Measurements from ENCODE around the gene CSNK2B.
A peak's percentile ranks its signal among the peaks of the same experiment; 100 is the strongest.

Gene CSNK2B

GRCh38 chr6:31662124-31662723 lies 3.7 kb upstream of the CSNK2B start:
- no peak for DNase-seq

GRCh38 chr6:31663126-31663960 lies 2.5 kb upstream of the CSNK2B start:
- DNase-seq, result no peak

- DNase-seq, result peak in 1 of 2 experiments; percentile 29
Measured at GRCh38 chr6:31663961-31664789, 1.7 kb upstream of the CSNK2B start.

- peak; percentile 82 to 95 for DNase-seq
Measured at GRCh38 chr6:31664790-31665500, 935 bp upstream of the CSNK2B start, which contains the start of gene GPANK1. GPANK1 (minus strand) TSS chr6:31664997; CDS start chr6:31664478, 519 bp downstream.

GRCh38 chr6:31666337-31666965 lies 571 bp downstream of the CSNK2B start:
- DNase-seq, result no peak

GRCh38 chr6:31669676-31670075 lies 3.8 kb downstream of the CSNK2B start, which contains the start of gene LY6G5B:
LY6G5B (plus strand) TSS chr6:31669976; CDS start chr6:31670951, 975 bp downstream.
- no peak for DNase-seq

GRCh38 chr6:31676322-31676903 lies 10.5 kb downstream of the CSNK2B start:
- no peak for DNase-seq

GRCh38 chr6:31676904-31677303 lies 11.0 kb downstream of the CSNK2B start:
- DNase-seq, result no peak

GRCh38 chr6:31677955-31678354 lies 12.1 kb downstream of the CSNK2B start:
- no peak for DNase-seq

- DNase-seq, result peak; percentile 74 to 77
Measured at GRCh38 chr6:31680226-31681134, 14.6 kb downstream of the CSNK2B start, which contains the start of gene LY6G5C. LY6G5C (minus strand) TSS chr6:31681067; CDS start chr6:31680373, 694 bp downstream.

- DNase-seq, result peak; percentile 28 to 56
Measured at GRCh38 chr6:31681135-31681671, 15.3 kb downstream of the CSNK2B start.

- no peak for DNase-seq
Measured at GRCh38 chr6:31683591-31683990, 17.7 kb downstream of the CSNK2B start.

GRCh38 chr6:31686483-31686882 lies 20.6 kb downstream of the CSNK2B start:
- DNase-seq, result no peak

GRCh38 chr6:31687321-31687720 lies 21.4 kb downstream of the CSNK2B start:
- no peak for DNase-seq

GRCh38 chr6:31687860-31688693 lies 22.2 kb downstream of the CSNK2B start:
- no peak for DNase-seq

GRCh38 chr6:31689249-31690110 lies 23.6 kb downstream of the CSNK2B start:
- DNase-seq, result no peak

GRCh38 chr6:31690231-31691077 lies 24.6 kb downstream of the CSNK2B start:
- DNase-seq, result no peak

Measured in NCI-H2081 (cell line).